Gastroesophageal sphincter (tissue), 3 donors: ENCODE results near the gene MAP3K13.

Experiments
- POLR2A ChIP-seq, 2 donors: fragments of 450-650 bp; IDR thresholded peaks; one replicate each; pipeline ENCODE4 v1.6.1; 2017; ENCODE audit warnings: antibody characterized with exemption in 2 of 2, mild to moderate bottlenecking in 2 of 2, moderate library complexity in 1 of 2
- POLR2AphosphoS5 ChIP-seq: sonication (generic); formaldehyde crosslinking; IDR thresholded peaks from one replicate; pipeline ENCODE4 v1.6.1; 2017; ENCODE audit warnings: antibody characterized with exemption
- TF ChIP-seq, protein P1 (sequence below), 4 experiments: fragments of 200-600 bp in 2 of 4; fragments of 450-650 bp in 2 of 4; sonication (generic) in 1 of 4; IDR thresholded peaks; one replicate each; pipeline ENCODE4 v1.5.1; 2017 to 2019; ENCODE audit warnings: antibody characterized with exemption in 4 of 4, mild to moderate bottlenecking in 2 of 4, moderate library complexity in 2 of 4

DNA sequence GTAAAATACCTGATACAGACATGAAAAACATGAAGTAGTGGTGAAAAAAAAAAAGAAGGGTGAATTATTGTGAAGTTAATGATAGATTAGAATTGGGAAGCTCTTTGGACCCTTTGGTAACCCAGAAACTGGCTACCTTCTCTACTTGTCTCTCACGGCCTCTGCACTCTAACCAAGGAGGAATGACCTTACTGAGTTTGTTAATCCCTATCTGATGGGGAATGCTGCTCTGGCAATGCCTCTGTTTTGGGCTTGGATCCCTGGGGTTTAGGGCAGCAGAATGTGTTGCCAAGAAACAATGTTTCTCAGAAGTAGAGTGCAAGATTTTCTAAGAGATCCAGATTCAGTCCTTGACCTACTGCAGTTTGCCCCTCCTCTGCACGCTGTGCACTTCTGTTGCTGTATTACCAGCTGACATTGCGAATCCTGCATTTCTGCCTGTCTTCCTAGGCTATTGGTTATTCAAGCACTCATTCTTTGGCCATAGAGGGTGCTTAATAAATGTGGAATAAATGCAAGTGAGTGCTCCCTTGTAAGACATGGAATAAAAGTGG lies 49.2 kb upstream of the MAP3K13 start:
- TF ChIP-seq, protein P1, sequence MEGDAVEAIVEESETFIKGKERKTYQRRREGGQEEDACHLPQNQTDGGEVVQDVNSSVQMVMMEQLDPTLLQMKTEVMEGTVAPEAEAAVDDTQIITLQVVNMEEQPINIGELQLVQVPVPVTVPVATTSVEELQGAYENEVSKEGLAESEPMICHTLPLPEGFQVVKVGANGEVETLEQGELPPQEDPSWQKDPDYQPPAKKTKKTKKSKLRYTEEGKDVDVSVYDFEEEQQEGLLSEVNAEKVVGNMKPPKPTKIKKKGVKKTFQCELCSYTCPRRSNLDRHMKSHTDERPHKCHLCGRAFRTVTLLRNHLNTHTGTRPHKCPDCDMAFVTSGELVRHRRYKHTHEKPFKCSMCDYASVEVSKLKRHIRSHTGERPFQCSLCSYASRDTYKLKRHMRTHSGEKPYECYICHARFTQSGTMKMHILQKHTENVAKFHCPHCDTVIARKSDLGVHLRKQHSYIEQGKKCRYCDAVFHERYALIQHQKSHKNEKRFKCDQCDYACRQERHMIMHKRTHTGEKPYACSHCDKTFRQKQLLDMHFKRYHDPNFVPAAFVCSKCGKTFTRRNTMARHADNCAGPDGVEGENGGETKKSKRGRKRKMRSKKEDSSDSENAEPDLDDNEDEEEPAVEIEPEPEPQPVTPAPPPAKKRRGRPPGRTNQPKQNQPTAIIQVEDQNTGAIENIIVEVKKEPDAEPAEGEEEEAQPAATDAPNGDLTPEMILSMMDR (IDR thresholded peaks at IDR 0.05), result no peak
- TF ChIP-seq POLR2A (IDR thresholded peaks at IDR 0.05) (no peak), POLR2AphosphoS5 (no peak)
